Measurements from ENCODE around the gene TEX14. TPM values are rescaled to one million over a fixed set of nuclear protein-coding genes. Genes with fewer than 3 reads are reported as not detected.
"Not testable (repeated sequence)": the region's sequence is repeated elsewhere in the genome, so short reads cannot be mapped to it uniquely, and the experiment has no call there.

The TEX14 gene
- total RNA-seq, 2 experiments from 2014 or later: 0.10 to 0.18 TPM

DNA sequence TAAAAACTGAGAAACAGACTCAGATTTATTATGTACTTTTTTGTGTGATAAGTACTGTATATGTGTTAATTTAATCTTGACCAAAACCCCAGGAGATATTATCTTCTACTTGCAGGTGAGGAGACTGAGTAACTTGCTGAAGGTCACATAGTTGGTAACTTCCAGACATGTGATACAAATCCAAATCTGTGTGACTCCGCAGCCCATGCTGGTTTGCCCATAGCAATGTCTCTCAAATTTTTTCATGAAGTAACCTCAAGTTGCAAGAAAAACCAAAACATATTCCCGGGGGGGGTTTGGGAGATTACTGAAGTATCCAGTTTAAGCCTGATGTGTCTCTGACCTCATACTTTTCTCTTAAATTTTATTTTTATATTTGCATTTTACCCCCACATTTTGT, 3.3 kb downstream of the TEX14 start:
- ChIA-PET CTCF (no interaction called here), POLR2A (interaction anchor here (0.6 to 7.7 kb wide), 2 partner anchors 14 to 57 kb away, joined by 3 to 126 read pairs; no protein-coding TSS in a partner anchor)
- ATAC-seq (no peak), DNase-seq (no peak)
- Mint-ChIP-seq H3K27ac (no peak overlapping the region), H3K36me3 (ENCODE audit: low read depth) (peaks cover 13% of the 10 kb centered on the region), H3K4me1 (ENCODE audit: low read depth) (peaks cover 15% of the 10 kb centered on the region), H3K4me3 (no peak overlapping the region), H3K9me3 (ENCODE audit: insufficient read depth) (no peaks in the 10 kb centered on the region), H3K27me3 (ENCODE audit: low read depth) (peaks cover 5% of the 10 kb centered on the region)

DNA sequence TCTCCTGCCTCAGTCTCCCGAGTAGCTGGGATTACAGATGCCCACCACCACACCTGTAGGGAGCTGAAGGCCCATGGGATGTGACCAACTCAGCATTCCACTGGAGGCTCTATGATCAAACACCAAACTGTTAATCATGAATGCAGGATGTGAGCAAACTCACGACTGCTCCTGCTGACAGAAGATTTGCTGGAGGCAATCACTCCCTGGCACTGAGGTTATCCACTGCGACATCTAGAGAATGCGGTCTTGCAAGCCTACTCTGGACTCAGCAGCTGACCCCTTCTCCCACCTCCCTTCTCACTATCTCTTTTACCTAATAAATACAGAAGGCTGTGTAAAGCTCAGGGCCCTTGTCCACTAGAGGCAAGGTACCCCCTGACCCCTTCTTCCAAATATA, 4.9 kb downstream of the TEX14 start:
- peaks cover 2% of the 10 kb centered on the region for H3K36me3 Mint-ChIP-seq (ENCODE audit: low read depth)
- ChIA-PET POLR2A (interaction anchor here (3.1 kb wide), 1 partner anchor 55 kb away, joined by 13 read pairs; no protein-coding TSS in a partner anchor), CTCF (interaction anchor here (1.4 kb wide), 1 partner anchor 99 kb away, joined by 3 read pairs; no protein-coding TSS in a partner anchor)
- H3K27me3 Mint-ChIP-seq (ENCODE audit: low read depth): peaks cover 5% of the 10 kb centered on the region
- H3K9me3 Mint-ChIP-seq (ENCODE audit: insufficient read depth): no peaks in the 10 kb centered on the region
- no peak overlapping the region for H3K27ac Mint-ChIP-seq
- DNase-seq: no peak
- peaks cover 2% of the 10 kb centered on the region for H3K4me1 Mint-ChIP-seq (ENCODE audit: low read depth)
- no peak for ATAC-seq
- no peak overlapping the region for H3K4me3 Mint-ChIP-seq

DNA sequence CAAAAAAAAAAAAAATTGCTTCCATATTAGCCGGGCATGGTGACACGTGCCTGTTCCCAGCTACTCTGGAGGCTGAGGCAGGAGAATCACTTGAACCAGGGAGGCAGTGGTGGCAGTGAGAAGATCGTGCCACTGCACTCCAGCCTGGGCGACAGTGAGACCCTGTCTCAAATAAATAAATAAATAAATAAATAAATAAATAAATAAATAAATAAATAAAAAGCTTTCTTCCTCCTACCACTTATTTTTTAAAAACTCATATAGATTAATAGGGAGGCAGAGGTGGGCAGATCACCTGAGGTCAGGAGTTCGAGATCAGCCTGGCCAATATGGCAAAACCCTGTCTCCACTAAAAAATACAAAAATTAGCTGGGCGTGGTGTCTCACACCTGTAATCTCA, 7.4 kb downstream of the TEX14 start:
- H3K36me3 Mint-ChIP-seq (ENCODE audit: low read depth); H3K9me3 Mint-ChIP-seq (ENCODE audit: insufficient read depth); H3K4me3 Mint-ChIP-seq; CTCF ChIA-PET; H3K27ac Mint-ChIP-seq; H3K4me1 Mint-ChIP-seq (ENCODE audit: low read depth); ATAC-seq; DNase-seq; H3K27me3 Mint-ChIP-seq (ENCODE audit: low read depth): not testable (repeated sequence)
- POLR2A ChIA-PET: interaction anchor here (3.1 kb wide), 1 partner anchor 53 kb away, joined by 13 read pairs; no protein-coding TSS in a partner anchor

DNA sequence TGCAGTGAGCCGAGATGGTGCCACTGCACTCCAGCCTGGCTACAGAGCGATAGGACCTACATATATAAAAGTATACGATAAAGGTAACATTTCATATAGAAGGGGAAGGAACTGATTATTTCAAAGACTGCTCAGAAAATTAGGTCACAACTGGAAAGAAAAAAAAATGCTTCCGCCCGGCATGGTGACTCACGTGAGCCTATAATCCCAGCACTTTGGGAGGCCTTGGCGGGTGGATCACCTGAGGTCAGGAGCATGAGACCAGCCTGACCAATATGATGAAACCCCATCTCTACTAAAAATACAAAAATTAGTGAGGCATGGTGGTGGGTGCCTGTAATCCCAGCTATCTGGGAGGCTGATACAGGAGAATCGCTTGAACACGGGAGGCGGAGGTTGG, 7.8 kb downstream of the TEX14 start:
- no peak for DNase-seq
- H3K27ac Mint-ChIP-seq: no peak overlapping the region
- peaks cover 8% of the 10 kb centered on the region for H3K27me3 Mint-ChIP-seq (ENCODE audit: low read depth)
- no peak for ATAC-seq
- no peaks in the 10 kb centered on the region for H3K4me1 Mint-ChIP-seq (ENCODE audit: low read depth)
- ChIA-PET CTCF (no interaction called here), POLR2A (interaction anchor here (3.1 kb wide), 1 partner anchor 52 kb away, joined by 13 read pairs; no protein-coding TSS in a partner anchor)
- H3K36me3 Mint-ChIP-seq (ENCODE audit: low read depth): no peaks in the 10 kb centered on the region
- H3K4me3 Mint-ChIP-seq: no peak overlapping the region
- no peaks in the 10 kb centered on the region for H3K9me3 Mint-ChIP-seq (ENCODE audit: insufficient read depth)

DNA sequence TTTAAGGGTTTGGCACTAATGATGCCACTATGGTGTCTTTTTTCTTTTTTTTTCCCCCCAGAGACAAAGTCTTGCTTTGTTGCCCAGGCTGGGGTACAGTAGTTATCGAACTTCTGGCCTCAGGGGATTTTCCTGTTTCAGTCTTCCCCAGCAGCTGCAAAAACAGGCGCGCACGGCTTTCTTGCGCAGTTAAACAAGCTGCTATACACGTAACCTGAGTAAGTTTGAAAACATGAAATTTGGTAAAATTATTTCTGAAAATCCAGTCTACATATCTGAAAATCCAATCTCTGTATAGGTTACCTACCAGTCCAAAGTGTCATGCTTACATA, 11.8 kb downstream of the TEX14 start:
- DNase-seq: no peak
- CTCF ChIA-PET: no interaction called here
- no peaks in the 10 kb centered on the region for H3K36me3 Mint-ChIP-seq (ENCODE audit: low read depth)

DNA sequence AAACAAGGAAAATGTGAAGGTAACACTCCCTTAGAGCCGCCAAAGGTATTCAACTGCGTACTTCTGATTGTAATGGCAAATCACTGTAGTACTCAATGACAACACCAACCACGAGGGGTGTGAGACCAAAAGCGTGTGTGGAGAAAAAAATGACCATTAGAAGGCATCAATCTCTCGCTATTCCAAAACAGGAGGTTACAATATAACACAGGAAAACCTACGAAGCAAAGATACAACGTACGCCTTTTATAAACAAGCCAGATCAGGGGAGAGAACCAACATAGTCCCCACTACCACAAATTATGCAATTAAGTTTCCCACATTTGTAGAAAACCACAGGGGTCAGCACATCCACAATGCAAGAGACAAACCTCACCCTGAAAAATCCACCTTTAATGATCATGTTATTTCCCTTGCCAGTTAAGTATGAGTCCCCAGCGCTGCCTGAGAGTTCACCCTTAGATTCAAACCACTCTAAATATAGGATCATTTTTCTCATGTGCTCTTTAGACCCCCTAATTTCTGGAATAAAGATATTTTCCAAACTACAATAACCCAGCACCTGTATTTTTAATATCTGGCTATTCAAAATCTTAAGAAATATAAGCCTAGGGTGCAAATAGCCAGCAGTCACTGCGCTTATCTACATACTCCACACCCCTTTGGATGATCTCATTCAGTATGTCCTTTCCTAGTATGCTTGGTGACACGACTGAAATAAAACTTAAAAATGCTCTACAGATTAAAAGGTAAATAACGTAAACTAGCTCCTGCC, 12.4 kb downstream of the TEX14 start:
- Mint-ChIP-seq H3K9me3 (ENCODE audit: insufficient read depth) (no peaks in the 10 kb centered on the region), H3K4me3 (no peak overlapping the region), H3K27ac (no peak overlapping the region), H3K36me3 (ENCODE audit: low read depth) (no peaks in the 10 kb centered on the region), H3K4me1 (ENCODE audit: low read depth) (no peaks in the 10 kb centered on the region), H3K27me3 (ENCODE audit: low read depth) (peaks cover 8% of the 10 kb centered on the region)
- no peak for DNase-seq
- no peak for ATAC-seq
- CTCF ChIA-PET: no interaction called here
- POLR2A ChIA-PET: interaction anchor here (0.6 to 0.7 kb wide), 2 partner anchors 8 to 1926 kb away, joined by 3 read pairs; no protein-coding TSS in a partner anchor

More for the DNA sequence above, 11.8 kb downstream of the TEX14 start:
- Mint-ChIP-seq H3K27me3 (ENCODE audit: low read depth) (peaks cover 8% of the 10 kb centered on the region), H3K9me3 (ENCODE audit: insufficient read depth) (no peaks in the 10 kb centered on the region), H3K4me3 (no peak overlapping the region), H3K4me1 (ENCODE audit: low read depth) (no peaks in the 10 kb centered on the region), H3K27ac (no peak overlapping the region)
- POLR2A ChIA-PET: interaction anchor here (0.6 to 1.1 kb wide), 3 partner anchors 9 to 1926 kb away, joined by 3 read pairs; no protein-coding TSS in a partner anchor
- no peak for ATAC-seq

DNA sequence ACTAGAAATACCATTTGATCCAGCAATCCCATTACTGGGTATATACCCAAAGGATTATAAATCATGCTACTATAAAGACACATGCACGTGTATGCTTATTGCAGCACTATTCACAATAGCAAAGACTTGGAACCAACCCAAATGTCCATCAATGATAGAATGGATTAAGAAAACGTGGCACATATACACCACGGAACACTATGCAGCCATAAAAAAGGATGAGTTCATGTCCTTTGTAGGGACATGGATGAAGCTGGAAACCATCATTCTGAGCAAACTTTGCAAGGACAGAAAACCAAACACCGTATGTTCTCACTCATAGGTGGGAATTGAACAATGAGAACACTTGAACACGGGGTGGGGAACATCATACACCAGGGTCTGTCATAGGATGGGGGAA, 13.6 kb downstream of the TEX14 start:
- POLR2A ChIA-PET; ATAC-seq; H3K36me3 Mint-ChIP-seq (ENCODE audit: low read depth); H3K4me3 Mint-ChIP-seq; H3K4me1 Mint-ChIP-seq (ENCODE audit: low read depth); H3K27me3 Mint-ChIP-seq (ENCODE audit: low read depth); CTCF ChIA-PET; H3K9me3 Mint-ChIP-seq (ENCODE audit: insufficient read depth); H3K27ac Mint-ChIP-seq; DNase-seq: not testable (repeated sequence)

DNA sequence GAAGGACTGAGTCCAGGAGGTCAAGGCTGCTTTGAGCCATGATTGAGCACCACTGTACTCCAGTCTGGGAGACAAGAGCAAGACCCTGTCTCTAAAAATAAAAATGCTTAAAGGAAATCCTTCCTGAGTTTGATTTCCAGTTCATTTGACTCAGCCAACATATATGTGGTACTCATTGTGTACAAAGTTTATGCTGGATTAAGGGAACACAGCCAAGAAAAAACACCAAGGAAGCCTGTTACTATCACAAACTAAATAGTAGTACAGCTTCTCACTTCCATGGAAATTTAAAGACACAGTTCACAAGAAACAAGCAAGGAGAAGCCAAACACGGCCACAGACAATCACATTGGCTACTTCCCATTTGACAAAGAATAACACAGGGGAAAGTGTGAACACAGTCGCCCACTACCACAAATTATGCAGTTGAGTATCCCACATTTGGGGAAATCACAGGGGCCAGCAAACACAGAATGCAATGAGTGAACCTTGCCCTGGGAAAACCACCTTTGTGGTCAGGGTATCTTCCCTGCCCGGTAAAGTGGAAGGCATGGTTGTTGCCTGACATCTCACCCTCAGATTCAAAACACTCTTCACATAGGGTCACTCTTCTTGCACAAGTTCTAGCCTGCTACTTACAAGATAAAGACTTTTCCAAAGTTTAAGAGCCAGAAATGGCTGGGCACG, 14.5 kb downstream of the TEX14 start:
- ChIA-PET POLR2A (interaction anchor here (0.9 kb wide), 1 partner anchor 46 kb away, joined by 4 read pairs; no protein-coding TSS in a partner anchor), CTCF (no interaction called here)
- H3K4me3 Mint-ChIP-seq: no peak overlapping the region
- no peak for DNase-seq
- no peaks in the 10 kb centered on the region for H3K36me3 Mint-ChIP-seq (ENCODE audit: low read depth)
- no peak for ATAC-seq
- H3K27me3 Mint-ChIP-seq (ENCODE audit: low read depth): peaks cover 8% of the 10 kb centered on the region
- no peaks in the 10 kb centered on the region for H3K9me3 Mint-ChIP-seq (ENCODE audit: insufficient read depth)
- H3K4me1 Mint-ChIP-seq (ENCODE audit: low read depth): no peaks in the 10 kb centered on the region
- H3K27ac Mint-ChIP-seq: no peak overlapping the region

DNA sequence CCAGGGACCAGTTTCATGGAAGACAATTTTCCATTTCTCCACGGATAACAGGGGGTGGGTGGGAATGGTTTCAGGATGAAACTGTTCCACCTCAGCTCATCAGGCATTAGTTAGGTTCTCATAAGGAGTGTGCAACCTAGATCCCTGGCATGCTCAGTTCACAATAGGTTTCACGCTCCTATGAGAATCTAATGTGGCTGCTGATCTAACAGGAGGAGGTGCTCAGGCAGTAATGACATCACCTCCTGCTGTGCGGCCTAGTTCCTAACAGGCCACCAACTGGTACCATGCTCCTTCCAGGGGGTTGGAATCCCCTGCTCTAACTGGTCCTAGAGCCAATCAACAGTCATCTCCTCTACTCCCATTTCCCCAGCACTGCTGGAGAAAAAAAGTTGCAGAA, 19.9 kb downstream of the TEX14 start:
- Mint-ChIP-seq H3K27me3 (ENCODE audit: low read depth) (peaks cover 18% of the 10 kb centered on the region), H3K4me3 (no peak overlapping the region), H3K4me1 (ENCODE audit: low read depth) (peaks cover under 1% of the 10 kb centered on the region), H3K27ac (no peak overlapping the region), H3K36me3 (ENCODE audit: low read depth) (no peaks in the 10 kb centered on the region), H3K9me3 (ENCODE audit: insufficient read depth) (no peaks in the 10 kb centered on the region)
- no peak for ATAC-seq
- no peak for DNase-seq
- CTCF ChIA-PET: interaction anchor here (0.6 to 1.2 kb wide), 2 partner anchors 11 to 947 kb away, joined by 3 read pairs; no protein-coding TSS in a partner anchor
- POLR2A ChIA-PET: interaction anchor here (1.0 to 1.7 kb wide), 2 partner anchors 13 to 40 kb away, joined by 4 to 8 read pairs; no protein-coding TSS in a partner anchor

DNA sequence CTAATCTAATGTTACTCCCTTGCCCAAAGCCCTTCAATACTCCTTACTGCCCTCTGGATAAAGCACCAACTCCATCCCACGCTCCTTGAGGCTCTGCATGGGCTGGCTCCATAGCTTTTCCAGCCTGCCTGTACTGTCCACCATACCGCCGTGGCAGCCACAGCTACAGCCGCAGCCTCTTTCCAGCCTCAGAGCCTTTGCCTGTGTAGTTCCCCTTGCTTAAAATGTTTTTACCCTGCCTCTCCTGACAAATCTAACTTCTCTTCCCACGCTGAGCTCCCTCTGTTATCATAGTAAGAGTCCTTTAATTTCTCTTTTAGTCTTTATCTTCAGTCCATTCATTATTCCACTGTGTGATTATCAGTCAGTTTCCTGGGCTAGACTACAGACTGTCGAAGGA, 22.0 kb downstream of the TEX14 start:
- no peak for DNase-seq
- ChIA-PET POLR2A (interaction anchor here (1.3 to 4.8 kb wide), 2 partner anchors 23 to 38 kb away, joined by 5 to 37 read pairs; partner anchors contain the start of gene RAD51C), CTCF (no interaction called here)
- no peaks in the 10 kb centered on the region for H3K36me3 Mint-ChIP-seq (ENCODE audit: low read depth)
- H3K27ac Mint-ChIP-seq: no peak overlapping the region
- H3K4me1 Mint-ChIP-seq (ENCODE audit: low read depth): peaks cover 7% of the 10 kb centered on the region
- H3K27me3 Mint-ChIP-seq (ENCODE audit: low read depth): peaks cover 22% of the 10 kb centered on the region
- no peak overlapping the region for H3K4me3 Mint-ChIP-seq
- H3K9me3 Mint-ChIP-seq (ENCODE audit: insufficient read depth): no peaks in the 10 kb centered on the region
- ATAC-seq: no peak

DNA sequence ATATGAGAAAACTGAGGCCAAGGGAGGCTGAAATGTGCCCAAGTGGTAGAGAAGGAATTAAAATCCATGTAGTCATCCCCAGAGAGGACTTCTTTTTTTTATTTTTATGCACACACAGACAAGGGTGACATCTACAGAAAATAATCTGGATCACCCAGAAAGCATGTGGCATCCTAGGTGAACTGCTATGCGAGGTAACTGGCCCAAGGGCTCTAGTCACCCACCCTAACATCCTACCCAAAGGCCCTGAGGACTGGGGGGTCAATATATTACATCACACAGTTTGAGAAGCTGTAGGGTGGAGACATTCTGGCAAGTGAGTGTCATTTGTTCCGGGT, 23.3 kb downstream of the TEX14 start:
- H3K27me3 Mint-ChIP-seq (ENCODE audit: low read depth): peaks cover 22% of the 10 kb centered on the region
- DNase-seq (no peak), ATAC-seq (no peak)
- H3K27ac Mint-ChIP-seq: no peak overlapping the region
- H3K9me3 Mint-ChIP-seq (ENCODE audit: insufficient read depth): no peaks in the 10 kb centered on the region
- H3K4me3 Mint-ChIP-seq: no peak overlapping the region
- ChIA-PET POLR2A (interaction anchor here (4.8 kb wide), 1 partner anchor 37 kb away, joined by 37 read pairs; no protein-coding TSS in a partner anchor), CTCF (no interaction called here)
- no peaks in the 10 kb centered on the region for H3K36me3 Mint-ChIP-seq (ENCODE audit: low read depth)
- peaks cover 7% of the 10 kb centered on the region for H3K4me1 Mint-ChIP-seq (ENCODE audit: low read depth)

All from activated CD8-positive, alpha-beta T cell treated with anti-CD3 and anti-CD28 coated beads, Interleukin-2, amount 10 ng/mL, durations not matched to agents 7 days and 5 days (primary cell).